HG02840 (cell line): ENCODE results near the gene RYR1.
"Not testable (repeated sequence)": the region's sequence is repeated elsewhere in the genome, so short reads cannot be mapped to it uniquely, and the experiment has no call there.

Experiments used
- ATAC-seq: cut with Tn5 transposase; IDR thresholded peaks from one replicate; pipeline ENCODE4 v1.9.1; 2021; ENCODE audit warnings: mild to moderate bottlenecking, moderate library complexity, moderate number of reproducible peaks; ENCODE audit not compliant: unreplicated experiment, low FRiP score

The RYR1 gene

GRCh38 chr19:38455031-38455430, 21.5 kb downstream of the RYR1 start:
- ATAC-seq = no peak

GRCh38 chr19:38457202-38457601, 23.7 kb downstream of the RYR1 start:
- no peak for ATAC-seq

GRCh38 chr19:38457690-38458405, 24.4 kb downstream of the RYR1 start:
- ATAC-seq = no peak

DNA sequence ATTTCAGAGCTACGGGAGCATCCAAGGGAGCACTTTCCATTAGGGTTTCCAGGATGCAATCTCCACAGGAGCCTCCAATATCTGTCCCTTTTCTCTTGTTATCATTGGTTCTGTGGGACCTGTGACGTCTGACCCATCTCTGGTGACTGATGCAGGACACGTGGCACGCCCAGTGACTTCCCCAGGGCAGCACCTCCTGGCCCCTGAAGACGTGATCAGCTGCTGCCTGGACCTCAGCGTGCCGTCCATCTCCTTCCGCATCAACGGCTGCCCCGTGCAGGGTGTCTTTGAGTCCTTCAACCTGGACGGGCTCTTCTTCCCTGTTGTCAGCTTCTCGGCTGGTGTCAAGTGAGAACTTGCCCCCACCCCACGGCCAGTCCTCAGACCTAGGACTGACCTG, 25.5 kb downstream of the RYR1 start:
- no peak for ATAC-seq

DNA sequence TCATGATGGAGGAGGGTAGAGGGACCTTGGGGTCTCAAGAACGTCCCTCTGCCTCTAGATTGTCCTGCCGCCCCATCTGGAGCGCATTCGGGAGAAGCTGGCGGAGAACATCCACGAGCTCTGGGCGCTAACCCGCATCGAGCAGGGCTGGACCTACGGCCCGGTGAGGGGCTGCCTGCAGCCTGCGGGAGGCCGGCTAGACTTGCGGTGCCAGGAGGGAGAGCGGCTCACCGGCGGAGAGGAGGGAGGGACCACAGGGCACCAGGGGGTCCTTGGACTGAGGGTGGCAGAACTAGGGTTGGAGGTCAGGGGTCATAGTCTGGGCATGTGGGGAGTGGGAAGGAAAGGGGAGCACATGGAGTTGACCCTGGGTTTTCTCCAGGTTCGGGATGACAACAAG, 29.9 kb downstream of the RYR1 start:
- no peak for ATAC-seq

- no peak for ATAC-seq
Measured at GRCh38 chr19:38464421-38465082, 31.1 kb downstream of the RYR1 start.

- no peak for ATAC-seq
Measured at GRCh38 chr19:38466050-38466449, 32.6 kb downstream of the RYR1 start.

- ATAC-seq = no peak
Measured at GRCh38 chr19:38467541-38468525, 34.3 kb downstream of the RYR1 start.

DNA sequence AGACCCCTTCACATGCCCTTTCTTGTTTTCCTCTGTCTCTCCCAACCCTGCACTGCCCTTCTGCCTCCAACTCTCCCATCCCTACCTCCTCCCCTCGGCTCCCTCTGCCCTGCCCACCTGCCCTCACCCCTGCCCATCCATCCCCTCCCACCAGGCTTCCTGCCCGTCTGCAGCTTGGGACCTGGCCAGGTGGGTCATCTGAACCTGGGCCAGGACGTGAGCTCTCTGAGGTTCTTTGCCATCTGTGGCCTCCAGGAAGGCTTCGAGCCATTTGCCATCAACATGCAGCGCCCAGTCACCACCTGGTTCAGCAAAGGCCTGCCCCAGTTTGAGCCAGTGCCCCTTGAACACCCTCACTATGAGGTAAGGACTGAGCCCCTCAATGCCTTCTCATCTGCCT, 35.7 kb downstream of the RYR1 start:
- no peak for ATAC-seq

DNA sequence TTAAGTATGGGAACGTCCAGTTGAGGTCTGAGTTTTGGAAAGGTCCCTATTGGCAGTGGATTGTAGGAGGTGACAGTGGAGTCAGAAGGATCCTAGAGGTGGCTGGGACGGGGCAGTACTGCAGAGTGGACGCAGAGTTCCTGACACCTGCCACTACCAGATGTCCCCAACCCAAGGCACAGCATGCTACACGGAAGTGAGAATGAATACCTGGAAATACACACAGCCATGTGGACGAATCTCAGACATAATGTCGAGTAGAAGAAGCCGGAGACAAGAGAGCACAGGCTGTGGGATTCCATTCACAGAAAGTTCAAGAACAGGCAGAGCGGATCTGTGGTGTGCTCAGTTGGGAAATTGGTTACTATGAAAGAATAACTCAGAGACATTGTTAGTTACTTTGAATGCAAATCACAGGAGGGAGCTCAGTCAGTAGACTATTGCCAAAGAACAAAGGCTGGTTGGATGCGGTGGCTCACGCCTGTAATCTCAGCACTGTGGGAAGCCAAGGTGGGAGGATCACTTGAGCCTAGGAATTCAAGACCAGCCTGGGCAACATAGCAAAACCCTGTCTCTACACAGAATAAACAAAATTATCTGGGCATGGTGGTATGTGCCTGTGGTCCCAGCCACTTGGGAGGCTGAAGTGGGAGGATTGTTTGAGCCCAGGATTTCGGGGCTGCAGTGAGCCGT, 37.4 kb downstream of the RYR1 start:
- no peak for ATAC-seq

GRCh38 chr19:38472725-38473124, 39.2 kb downstream of the RYR1 start:
- ATAC-seq = not testable (repeated sequence)

- ATAC-seq = no peak
Measured at GRCh38 chr19:38473201-38473600, 39.7 kb downstream of the RYR1 start.

DNA sequence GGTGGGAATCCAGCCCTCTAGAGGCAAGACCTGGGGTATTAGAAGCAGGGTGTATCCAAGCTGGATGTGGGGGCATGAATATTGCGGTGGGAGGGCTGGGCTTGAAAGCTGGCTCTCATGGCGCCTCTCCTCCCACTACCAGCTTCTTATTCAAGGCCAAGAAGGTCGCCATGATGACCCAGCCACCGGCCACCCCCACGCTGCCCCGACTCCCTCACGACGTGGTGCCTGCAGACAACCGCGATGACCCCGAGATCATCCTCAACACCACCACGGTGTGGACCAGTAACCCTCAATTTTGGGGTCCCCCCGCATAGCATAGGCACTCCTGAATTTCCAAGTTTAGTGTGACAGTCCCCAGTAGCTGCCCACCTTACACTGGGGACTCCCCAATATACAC, 41.7 kb downstream of the RYR1 start:
- ATAC-seq = no peak

DNA sequence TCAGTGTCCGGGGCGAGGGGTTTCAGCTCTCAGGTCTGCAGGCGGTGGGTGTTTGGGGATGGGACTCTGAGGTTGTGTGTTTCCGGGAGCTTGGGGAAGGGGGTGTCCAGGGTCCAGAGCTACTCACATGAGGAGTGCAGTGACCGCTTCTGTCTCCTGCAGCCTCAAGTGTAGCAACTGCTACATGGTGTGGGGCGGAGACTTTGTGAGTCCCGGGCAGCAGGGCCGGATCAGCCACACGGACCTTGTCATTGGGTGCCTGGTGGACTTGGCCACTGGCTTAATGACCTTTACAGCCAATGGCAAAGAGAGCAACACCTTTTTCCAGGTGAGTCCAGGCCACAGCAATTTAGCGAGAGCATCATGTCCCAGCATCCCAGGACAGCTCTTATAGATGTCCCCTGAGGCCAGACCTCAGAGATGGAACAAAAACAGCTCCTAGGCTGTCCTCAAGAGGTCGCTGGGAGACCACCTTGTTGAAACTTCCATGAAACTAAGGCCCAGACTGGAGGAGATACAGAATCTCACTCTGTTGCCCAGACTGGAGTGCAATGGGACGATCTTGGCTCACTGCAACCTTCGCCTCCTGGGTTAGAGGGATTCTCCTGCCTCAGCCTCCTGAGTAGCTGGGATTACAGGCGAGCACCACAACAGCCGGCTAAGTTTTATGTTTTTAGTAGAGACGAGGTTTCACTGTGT, 44.9 kb downstream of the RYR1 start:
- no peak for ATAC-seq

GRCh38 chr19:38482496-38482895, 49.0 kb downstream of the RYR1 start:
- no peak for ATAC-seq

- ATAC-seq = no peak
Measured at GRCh38 chr19:38483016-38483630, 49.6 kb downstream of the RYR1 start.

DNA sequence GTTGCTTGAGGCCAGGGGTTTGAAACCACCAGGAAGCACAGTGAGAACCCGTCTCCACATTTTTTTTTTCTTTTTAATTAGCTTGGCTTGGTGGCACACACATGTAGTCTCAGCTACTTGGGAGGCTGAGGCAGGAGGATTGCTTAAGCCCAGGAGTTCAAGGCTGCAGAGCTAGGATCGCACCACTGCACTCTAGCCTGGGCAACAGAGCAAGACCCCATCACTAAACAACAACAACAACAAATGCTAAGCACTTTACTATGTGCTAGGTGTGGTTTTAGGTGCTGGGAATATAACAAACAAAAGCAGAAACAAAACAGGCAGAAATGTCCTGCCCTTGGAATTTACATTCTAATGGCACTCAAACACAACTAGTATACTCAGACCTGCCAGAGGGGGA, 51.3 kb downstream of the RYR1 start:
- ATAC-seq = no peak

DNA sequence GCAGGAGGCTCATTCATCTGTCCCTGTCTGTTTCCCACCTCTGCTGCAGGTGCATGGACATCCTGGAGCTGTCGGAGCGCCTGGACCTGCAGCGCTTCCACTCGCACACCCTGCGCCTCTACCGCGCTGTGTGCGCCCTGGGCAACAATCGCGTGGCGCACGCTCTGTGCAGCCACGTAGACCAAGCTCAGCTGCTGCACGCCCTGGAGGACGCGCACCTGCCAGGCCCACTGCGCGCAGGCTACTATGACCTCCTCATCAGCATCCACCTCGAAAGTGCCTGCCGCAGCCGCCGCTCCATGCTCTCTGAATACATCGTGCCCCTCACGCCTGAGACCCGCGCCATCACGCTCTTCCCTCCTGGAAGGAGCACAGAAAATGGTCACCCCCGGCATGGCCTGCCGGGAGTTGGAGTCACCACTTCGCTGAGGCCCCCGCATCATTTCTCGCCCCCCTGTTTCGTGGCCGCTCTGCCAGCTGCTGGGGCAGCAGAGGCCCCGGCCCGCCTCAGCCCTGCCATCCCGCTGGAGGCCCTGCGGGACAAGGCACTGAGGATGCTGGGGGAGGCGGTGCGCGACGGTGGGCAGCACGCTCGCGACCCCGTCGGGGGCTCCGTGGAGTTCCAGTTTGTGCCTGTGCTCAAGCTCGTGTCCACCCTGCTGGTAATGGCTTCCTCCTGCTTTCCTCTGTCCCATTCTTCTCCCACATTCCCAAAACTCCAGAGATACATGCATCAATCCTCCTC, 52.2 kb downstream of the RYR1 start:
- no peak for ATAC-seq
